ENCODE measurements around the gene ZFP37.

DNA sequence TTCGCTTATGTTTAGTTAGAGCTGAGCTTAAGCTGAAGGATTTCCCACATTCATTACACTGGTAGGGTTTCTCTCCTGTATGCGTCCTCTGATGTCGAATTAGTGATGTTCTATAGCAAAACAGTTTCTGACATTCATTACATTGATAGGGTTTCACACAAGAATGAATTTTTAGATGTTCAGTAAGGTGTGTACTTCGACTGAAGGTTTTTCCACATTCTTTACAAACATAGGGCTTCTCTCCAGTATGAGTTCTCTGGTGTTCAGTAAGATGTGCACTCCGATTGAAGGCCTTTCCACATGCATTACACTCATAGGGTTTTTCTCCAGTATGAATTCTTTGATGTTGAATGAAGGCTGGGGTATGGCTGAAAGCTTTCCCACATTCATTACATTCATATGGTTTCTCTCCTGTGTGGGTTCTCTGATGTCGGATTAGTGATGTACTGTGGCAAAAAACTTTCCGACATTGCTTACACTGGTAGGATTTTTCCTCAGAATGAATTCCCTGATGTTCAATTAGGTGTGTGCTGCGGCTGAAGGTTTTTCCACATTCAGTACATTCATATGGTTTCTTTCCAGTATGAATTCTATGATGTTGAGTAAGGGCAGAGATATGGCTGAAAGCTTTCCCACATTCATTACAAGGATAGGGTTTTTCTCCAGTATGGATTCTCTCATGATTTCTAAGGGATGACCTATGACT is 59.1 kb downstream of the ZFP37 start:
- TF ChIP-seq CTCF (tag by site-specific recombination; IDR thresholded peaks at IDR 0.05) (no peak), ZNF248 (tag by site-specific recombination; IDR thresholded peaks at IDR 0.05) (no peak), ZNF639 (tag by site-specific recombination; IDR thresholded peaks at IDR 0.05) (no peak)
- TF ChIP-seq, protein P1, sequence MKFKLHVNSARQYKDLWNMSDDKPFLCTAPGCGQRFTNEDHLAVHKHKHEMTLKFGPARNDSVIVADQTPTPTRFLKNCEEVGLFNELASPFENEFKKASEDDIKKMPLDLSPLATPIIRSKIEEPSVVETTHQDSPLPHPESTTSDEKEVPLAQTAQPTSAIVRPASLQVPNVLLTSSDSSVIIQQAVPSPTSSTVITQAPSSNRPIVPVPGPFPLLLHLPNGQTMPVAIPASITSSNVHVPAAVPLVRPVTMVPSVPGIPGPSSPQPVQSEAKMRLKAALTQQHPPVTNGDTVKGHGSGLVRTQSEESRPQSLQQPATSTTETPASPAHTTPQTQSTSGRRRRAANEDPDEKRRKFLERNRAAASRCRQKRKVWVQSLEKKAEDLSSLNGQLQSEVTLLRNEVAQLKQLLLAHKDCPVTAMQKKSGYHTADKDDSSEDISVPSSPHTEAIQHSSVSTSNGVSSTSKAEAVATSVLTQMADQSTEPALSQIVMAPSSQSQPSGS (tag by site-specific recombination; IDR thresholded peaks at IDR 0.05; ENCODE audit: low read depth) = no peak

Data from HEK293 (cell line).